ENCODE data around the gene GNG2.

GNG2 gene

DNA sequence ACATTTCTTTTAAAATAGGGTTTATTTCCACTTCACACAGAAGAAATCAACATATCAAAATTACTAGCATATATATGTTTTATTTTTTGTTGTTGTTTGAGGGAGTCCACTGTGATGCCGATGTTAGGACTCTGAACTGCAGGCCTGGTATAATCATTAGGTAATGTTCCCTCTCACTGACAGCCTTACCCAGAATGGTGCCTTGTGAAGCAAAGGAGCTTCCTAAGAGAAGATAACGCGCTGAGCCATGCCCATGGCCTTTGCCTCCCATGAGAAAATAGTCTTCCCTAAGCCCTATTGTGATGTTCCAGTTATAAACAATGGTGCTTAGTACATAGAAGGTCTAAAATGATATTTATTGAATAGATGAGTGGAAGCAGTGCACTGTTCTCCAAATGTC is 12.0 kb downstream of the GNG2 start:
- no peaks in the 10 kb centered on the region for H3K9me3 ChIP-seq (ENCODE audit: low read length)
- H3K27me3 ChIP-seq (ENCODE audit: control insufficient read depth in 1 of 2, insufficient read depth in 2 of 2, low read length in 2 of 2): no peaks in the 10 kb centered on the region
- no peak overlapping the region for H3K9ac ChIP-seq (ENCODE audit: low read length)
- no peak overlapping the region for H3K27ac ChIP-seq (ENCODE audit: low read depth, low read length)
- no peak overlapping the region for H3K4me3 ChIP-seq (ENCODE audit: low read depth in 1 of 2, low read length in 2 of 2)
- H3K4me1 ChIP-seq (ENCODE audit: insufficient read depth, low read length): peaks cover 17% of the 10 kb centered on the region
- H3K36me3 ChIP-seq (ENCODE audit: insufficient read depth, low read length): no peaks in the 10 kb centered on the region

DNA sequence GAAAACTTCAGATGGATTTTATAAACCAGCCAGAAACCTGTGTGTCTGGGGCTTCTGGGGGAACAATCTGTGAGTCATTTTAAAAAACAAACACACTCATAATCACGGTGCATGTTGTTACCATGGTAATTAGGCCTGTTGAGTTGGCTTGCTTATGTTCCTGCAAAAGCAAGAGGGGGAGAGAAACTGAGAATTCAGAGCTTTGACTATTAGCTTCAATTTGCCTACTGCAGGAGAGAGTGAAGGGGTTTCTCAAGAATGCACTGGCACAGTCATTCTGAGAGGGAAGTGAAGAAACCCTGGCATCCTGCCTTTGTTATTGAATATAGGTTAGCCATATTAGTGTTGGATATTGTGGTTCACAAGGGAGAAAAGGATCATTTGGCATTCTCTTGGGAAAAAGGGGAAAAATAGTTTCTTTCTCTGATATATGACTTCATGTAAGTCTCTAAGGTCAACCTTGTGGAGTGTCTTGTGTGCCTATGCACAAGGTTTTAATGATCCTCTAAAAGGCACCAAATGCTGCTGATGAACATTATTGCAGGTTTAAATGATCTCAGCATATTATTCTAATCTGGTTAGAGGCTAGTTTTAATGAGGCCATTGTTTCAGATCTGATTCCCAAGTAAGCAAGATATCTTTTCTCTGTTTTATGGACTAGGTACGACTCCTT is 12.9 kb downstream of the GNG2 start:
- Histone ChIP-seq H3K9ac (ENCODE audit: low read length) (no peak overlapping the region), H3K9me3 (ENCODE audit: low read length) (no peaks in the 10 kb centered on the region), H3K27ac (ENCODE audit: low read depth, low read length) (no peak overlapping the region), H3K4me3 (ENCODE audit: low read depth in 1 of 2, low read length in 2 of 2) (no peak overlapping the region), H3K4me1 (ENCODE audit: insufficient read depth, low read length) (peaks cover 17% of the 10 kb centered on the region), H3K36me3 (ENCODE audit: insufficient read depth, low read length) (no peaks in the 10 kb centered on the region), H3K27me3 (ENCODE audit: control insufficient read depth in 1 of 2, insufficient read depth in 2 of 2, low read length in 2 of 2) (no peaks in the 10 kb centered on the region)

DNA sequence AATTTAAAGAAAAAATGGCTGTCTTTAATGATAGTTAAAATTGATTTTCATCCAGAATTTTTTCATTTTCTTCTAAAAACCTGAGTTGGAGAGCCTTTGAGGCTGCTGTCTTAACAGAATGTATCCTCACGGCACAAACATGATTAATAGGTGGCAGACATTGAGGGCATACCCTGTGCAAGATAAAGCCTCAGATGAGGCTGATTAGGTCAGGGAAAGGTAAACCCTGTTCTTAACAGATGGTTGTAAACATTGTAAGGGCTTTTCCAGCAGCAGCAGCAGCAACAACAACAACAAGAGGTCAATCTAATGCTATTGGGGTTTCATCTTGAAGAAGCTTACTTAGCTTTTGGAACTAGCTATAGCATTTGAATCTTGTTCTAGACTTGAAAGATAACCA is 17.4 kb downstream of the GNG2 start:
- Histone ChIP-seq H3K9ac (ENCODE audit: low read length) (no peak overlapping the region), H3K4me3 (ENCODE audit: low read depth in 1 of 2, low read length in 2 of 2) (no peak overlapping the region), H3K9me3 (ENCODE audit: low read length) (no peaks in the 10 kb centered on the region), H3K4me1 (ENCODE audit: insufficient read depth, low read length) (peaks cover 11% of the 10 kb centered on the region), H3K27ac (ENCODE audit: low read depth, low read length) (no peak overlapping the region), H3K27me3 (ENCODE audit: control insufficient read depth in 1 of 2, insufficient read depth in 2 of 2, low read length in 2 of 2) (no peaks in the 10 kb centered on the region), H3K36me3 (ENCODE audit: insufficient read depth, low read length) (no peaks in the 10 kb centered on the region)

DNA sequence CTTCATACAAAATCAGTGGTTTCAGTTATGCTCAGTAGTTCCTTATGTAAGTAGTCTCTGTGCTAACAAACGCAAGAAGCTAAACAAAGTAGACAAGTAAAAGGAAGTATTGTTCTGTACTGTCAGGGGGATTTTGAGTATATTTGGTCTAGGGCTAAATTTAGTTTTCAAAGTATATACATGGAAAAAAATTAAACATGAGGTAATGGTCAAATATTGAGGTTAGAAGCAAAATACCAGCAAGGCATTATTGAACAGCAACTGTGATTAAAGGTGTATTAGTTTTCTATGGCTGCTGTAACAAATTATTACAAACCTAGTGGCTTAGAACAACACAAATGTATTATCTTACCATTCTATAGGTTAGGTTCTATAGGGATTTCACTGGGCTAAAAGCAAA is 18.8 kb downstream of the GNG2 start:
- Histone ChIP-seq H3K27me3 (ENCODE audit: control insufficient read depth in 1 of 2, insufficient read depth in 2 of 2, low read length in 2 of 2) (no peaks in the 10 kb centered on the region), H3K36me3 (ENCODE audit: insufficient read depth, low read length) (no peaks in the 10 kb centered on the region), H3K27ac (ENCODE audit: low read depth, low read length) (no peak overlapping the region)

DNA sequence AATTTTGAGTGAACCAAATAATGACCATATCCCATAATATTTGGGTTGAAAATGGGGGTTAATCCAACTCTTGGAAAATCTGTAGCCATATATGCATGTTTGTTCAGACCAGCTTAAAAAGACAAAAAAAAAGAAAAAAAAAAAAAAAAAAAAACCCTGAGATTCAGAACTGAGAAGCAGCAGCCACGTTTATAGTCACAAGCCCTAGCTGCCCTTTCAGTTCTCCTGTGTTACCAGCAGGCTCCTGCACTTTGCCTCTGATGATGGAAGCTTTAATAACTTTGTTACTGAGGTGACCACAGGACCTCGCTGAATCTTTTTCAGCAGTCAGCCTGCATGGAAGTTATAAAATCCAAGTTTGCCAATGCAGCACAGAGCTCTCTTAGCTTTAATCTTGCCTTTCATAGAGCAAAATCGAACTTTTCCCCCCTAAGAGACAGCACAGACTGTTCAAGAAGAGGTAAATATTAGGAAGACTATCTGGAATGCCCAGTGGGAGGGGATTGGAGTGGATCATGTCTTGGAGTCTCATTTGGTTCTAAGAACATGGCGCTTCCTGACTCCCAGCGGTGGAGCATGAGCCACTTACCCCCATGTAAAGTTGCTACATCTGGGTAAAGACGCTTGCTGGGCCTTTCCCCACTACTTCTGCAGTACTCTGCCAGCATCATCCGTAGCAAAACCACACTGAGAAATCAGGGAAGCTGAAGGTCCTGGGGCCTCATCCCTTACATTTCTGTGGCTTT is 20.6 kb downstream of the GNG2 start:
- Histone ChIP-seq H3K4me3 (ENCODE audit: low read depth in 1 of 2, low read length in 2 of 2) (no peak overlapping the region), H3K9me3 (ENCODE audit: low read length) (no peaks in the 10 kb centered on the region), H3K27ac (ENCODE audit: low read depth, low read length) (no peak overlapping the region), H3K36me3 (ENCODE audit: insufficient read depth, low read length) (no peaks in the 10 kb centered on the region), H3K9ac (ENCODE audit: low read length) (no peak overlapping the region), H3K27me3 (ENCODE audit: control insufficient read depth in 1 of 2, insufficient read depth in 2 of 2, low read length in 2 of 2) (no peaks in the 10 kb centered on the region), H3K4me1 (ENCODE audit: insufficient read depth, low read length) (peaks cover 7% of the 10 kb centered on the region)

More for the DNA sequence above, 18.8 kb downstream of the GNG2 start:
- Histone ChIP-seq H3K4me1 (ENCODE audit: insufficient read depth, low read length) (peaks cover 4% of the 10 kb centered on the region), H3K9ac (ENCODE audit: low read length) (no peak overlapping the region), H3K9me3 (ENCODE audit: low read length) (no peaks in the 10 kb centered on the region), H3K4me3 (ENCODE audit: low read depth in 1 of 2, low read length in 2 of 2) (no peak overlapping the region)

DNA sequence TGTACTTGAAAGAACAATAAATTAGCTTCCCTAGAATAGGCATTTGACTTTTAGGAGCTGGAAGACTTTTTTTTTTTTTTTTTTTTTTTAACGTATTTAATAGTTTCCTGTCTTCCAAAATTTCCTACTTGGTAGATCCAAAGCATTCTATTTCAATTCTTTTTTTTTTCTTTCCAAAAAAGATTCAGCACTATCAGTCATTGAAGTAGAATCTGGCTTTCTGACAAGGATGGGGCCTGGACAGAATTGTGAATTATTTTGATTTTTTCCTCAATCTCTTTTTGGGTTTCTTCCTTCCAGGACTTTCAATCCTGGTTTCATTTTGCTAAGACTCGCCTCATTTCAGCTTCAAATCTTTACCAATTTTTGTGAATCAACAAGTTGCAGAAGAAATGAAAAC is 21.2 kb downstream of the GNG2 start:
- H3K4me3 ChIP-seq (ENCODE audit: low read depth in 1 of 2, low read length in 2 of 2): no peak overlapping the region
- H3K9me3 ChIP-seq (ENCODE audit: low read length): no peaks in the 10 kb centered on the region
- no peaks in the 10 kb centered on the region for H3K36me3 ChIP-seq (ENCODE audit: insufficient read depth, low read length)
- no peaks in the 10 kb centered on the region for H3K27me3 ChIP-seq (ENCODE audit: control insufficient read depth in 1 of 2, insufficient read depth in 2 of 2, low read length in 2 of 2)
- peaks cover 7% of the 10 kb centered on the region for H3K4me1 ChIP-seq (ENCODE audit: insufficient read depth, low read length)
- no peak overlapping the region for H3K27ac ChIP-seq (ENCODE audit: low read depth, low read length)
- no peak overlapping the region for H3K9ac ChIP-seq (ENCODE audit: low read length)

DNA sequence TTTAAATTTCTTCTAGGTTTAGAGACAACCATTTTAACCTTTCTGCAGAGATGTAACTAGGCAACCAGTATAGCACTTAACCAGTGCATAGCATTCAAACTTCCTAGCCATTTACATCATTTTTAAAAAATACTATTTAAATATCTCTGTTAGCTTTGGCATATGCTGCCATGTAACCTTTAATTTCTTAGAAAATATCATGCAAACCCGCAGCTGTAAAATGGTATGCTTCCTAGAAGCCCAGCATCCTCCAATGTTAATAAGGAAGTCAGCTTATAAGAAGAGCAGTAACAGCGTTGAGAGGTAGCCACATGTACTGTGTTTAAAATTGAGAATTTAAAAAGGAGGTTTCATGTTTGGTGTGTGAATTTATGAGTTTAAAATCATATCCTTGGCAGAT is 22.8 kb downstream of the GNG2 start:
- no peak overlapping the region for H3K4me3 ChIP-seq (ENCODE audit: low read depth in 1 of 2, low read length in 2 of 2)
- H3K9ac ChIP-seq (ENCODE audit: low read length): no peak overlapping the region
- H3K4me1 ChIP-seq (ENCODE audit: insufficient read depth, low read length): peaks cover 7% of the 10 kb centered on the region
- H3K9me3 ChIP-seq (ENCODE audit: low read length): no peaks in the 10 kb centered on the region
- H3K27me3 ChIP-seq (ENCODE audit: control insufficient read depth in 1 of 2, insufficient read depth in 2 of 2, low read length in 2 of 2): no peaks in the 10 kb centered on the region
- no peak overlapping the region for H3K27ac ChIP-seq (ENCODE audit: low read depth, low read length)
- H3K36me3 ChIP-seq (ENCODE audit: insufficient read depth, low read length): no peaks in the 10 kb centered on the region

DNA sequence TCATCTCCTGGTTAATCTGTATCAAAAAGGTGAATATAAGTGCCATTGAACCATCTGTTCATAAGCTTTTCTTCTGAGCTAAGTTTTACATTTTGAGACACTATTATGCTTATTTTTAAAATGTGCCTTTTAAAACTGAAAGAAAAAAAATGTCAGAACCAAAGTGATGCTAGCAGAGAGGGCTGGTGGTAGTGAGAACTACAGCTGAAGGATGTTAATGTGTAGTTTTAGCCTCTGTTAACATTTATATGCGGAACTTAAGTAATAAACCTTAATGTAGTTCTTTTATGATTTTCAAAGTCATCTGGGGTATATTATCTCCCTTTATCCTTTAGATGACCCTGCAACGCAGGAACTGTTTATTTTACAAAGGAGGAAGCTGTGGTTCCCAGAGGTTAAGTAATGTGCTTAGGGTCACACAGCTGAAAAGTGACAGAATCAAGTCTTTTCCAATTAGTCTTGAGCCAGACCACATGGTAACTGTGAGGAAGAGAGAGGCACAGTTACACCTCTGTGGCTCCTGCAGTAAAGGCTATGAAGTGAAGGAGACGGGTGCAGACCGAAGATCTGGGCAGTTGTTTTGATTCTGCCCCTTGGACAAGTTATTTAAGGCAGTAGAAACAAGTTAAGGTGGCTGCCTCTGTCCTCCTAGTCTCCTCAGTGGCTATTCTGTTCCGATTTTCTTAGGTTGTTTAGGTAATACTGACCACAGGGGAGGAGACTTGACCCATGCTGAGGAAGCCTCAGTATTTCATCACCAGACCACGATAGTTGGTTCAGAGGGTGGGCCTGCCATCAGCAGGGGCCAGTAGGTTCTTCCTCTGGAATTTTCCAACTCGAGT is 23.9 kb downstream of the GNG2 start:
- H3K9me3 ChIP-seq (ENCODE audit: low read length): no peaks in the 10 kb centered on the region
- H3K9ac ChIP-seq (ENCODE audit: low read length): no peak overlapping the region
- peaks cover 7% of the 10 kb centered on the region for H3K4me1 ChIP-seq (ENCODE audit: insufficient read depth, low read length)
- no peak overlapping the region for H3K27ac ChIP-seq (ENCODE audit: low read depth, low read length)
- H3K36me3 ChIP-seq (ENCODE audit: insufficient read depth, low read length): no peaks in the 10 kb centered on the region
- H3K4me3 ChIP-seq (ENCODE audit: low read depth in 1 of 2, low read length in 2 of 2): no peak overlapping the region
- H3K27me3 ChIP-seq (ENCODE audit: control insufficient read depth in 1 of 2, insufficient read depth in 2 of 2, low read length in 2 of 2): no peaks in the 10 kb centered on the region

DNA sequence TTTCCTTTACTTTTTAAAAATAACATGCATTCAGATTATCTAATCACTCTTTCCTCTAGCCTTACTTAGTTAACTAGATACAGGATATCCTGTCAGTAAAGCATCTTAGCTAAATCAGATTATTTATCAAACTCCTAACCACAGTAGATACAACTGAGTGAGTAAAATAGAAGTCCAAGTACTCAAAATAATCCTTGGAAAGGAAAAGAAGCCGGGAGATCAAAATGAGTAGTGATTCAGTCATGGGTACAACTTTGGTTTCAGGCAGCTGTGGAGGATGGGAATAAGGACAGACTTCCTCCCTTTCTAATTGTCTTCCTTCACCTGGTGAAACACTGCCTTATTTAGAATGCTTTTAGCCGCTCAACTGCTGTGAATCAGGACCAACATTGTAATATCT is 29.4 kb downstream of the GNG2 start:
- no peak overlapping the region for H3K27ac ChIP-seq (ENCODE audit: low read depth, low read length)
- H3K36me3 ChIP-seq (ENCODE audit: insufficient read depth, low read length): no peaks in the 10 kb centered on the region

DNA sequence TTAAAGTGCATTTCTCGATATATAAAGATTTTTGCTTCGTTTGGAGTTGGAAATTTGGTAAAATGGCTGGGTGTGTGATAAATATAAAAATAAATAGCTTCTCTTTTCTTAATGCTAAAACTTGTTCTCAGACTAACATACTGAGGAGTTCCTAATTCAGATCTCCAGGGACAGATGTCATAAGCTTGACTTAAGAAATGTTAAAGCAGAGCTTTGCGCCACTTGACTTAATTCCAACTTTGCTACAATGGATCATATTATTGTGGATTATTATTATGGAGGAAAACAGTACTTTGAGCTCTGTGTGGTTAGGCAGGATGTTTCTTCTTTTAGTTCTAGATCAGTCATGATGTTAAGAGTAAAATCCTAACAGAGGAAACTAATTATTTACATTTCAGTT is 33.8 kb downstream of the GNG2 start:
- no peak overlapping the region for H3K4me3 ChIP-seq (ENCODE audit: low read depth in 1 of 2, low read length in 2 of 2)
- H3K9ac ChIP-seq (ENCODE audit: low read length): no peak overlapping the region
- no peaks in the 10 kb centered on the region for H3K36me3 ChIP-seq (ENCODE audit: insufficient read depth, low read length)
- H3K4me1 ChIP-seq (ENCODE audit: insufficient read depth, low read length): no peaks in the 10 kb centered on the region
- H3K27ac ChIP-seq (ENCODE audit: low read depth, low read length): no peak overlapping the region
- H3K27me3 ChIP-seq (ENCODE audit: control insufficient read depth in 1 of 2, insufficient read depth in 2 of 2, low read length in 2 of 2): no peaks in the 10 kb centered on the region
- H3K9me3 ChIP-seq (ENCODE audit: low read length): no peaks in the 10 kb centered on the region

More for the DNA sequence above, 29.4 kb downstream of the GNG2 start:
- no peaks in the 10 kb centered on the region for H3K27me3 ChIP-seq (ENCODE audit: control insufficient read depth in 1 of 2, insufficient read depth in 2 of 2, low read length in 2 of 2)
- no peaks in the 10 kb centered on the region for H3K4me1 ChIP-seq (ENCODE audit: insufficient read depth, low read length)
- no peak overlapping the region for H3K9ac ChIP-seq (ENCODE audit: low read length)
- no peak overlapping the region for H3K4me3 ChIP-seq (ENCODE audit: low read depth in 1 of 2, low read length in 2 of 2)
- no peaks in the 10 kb centered on the region for H3K9me3 ChIP-seq (ENCODE audit: low read length)

DNA sequence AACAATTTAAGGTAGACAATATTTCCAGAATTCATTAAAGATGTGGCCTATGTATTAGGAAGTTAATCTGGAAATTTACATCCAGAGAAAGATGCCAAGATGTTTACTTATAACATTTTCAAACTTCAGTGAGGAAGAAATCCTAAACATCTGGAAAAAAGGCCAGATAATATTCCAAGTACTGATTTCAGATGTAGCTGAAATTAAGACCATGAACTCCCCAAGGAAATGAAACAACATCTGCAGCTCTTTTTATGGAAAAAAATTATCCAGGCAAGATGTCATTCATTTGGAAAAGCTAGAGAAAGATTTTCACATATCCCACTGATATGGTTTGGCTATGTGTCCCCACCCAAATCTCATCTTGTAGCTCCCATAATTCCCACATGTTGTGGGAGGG is 35.0 kb downstream of the GNG2 start:
- no peaks in the 10 kb centered on the region for H3K36me3 ChIP-seq (ENCODE audit: insufficient read depth, low read length)
- no peaks in the 10 kb centered on the region for H3K4me1 ChIP-seq (ENCODE audit: insufficient read depth, low read length)
- no peaks in the 10 kb centered on the region for H3K9me3 ChIP-seq (ENCODE audit: low read length)
- no peaks in the 10 kb centered on the region for H3K27me3 ChIP-seq (ENCODE audit: control insufficient read depth in 1 of 2, insufficient read depth in 2 of 2, low read length in 2 of 2)
- no peak overlapping the region for H3K27ac ChIP-seq (ENCODE audit: low read depth, low read length)
- no peak overlapping the region for H3K9ac ChIP-seq (ENCODE audit: low read length)
- no peak overlapping the region for H3K4me3 ChIP-seq (ENCODE audit: low read depth in 1 of 2, low read length in 2 of 2)
